ENCODE data around the gene DNAAF1.
"Not testable (repeated sequence)": the region's sequence is repeated elsewhere in the genome, so short reads cannot be mapped to it uniquely, and the experiment has no call there.

Gene DNAAF1

GRCh38 chr16:84205976-84206691 is 61.0 kb downstream of the DNAAF1 start:
- Histone ChIP-seq H3K27ac (ENCODE audit: low read depth in 2 of 2, low read length in 2 of 2) (no peak overlapping the region), H3K9ac (ENCODE audit: low read depth in 1 of 2, low read length in 2 of 2) (no peak overlapping the region), H3K36me3 (ENCODE audit: control insufficient read depth in 2 of 2, insufficient read depth in 2 of 2, low read length in 2 of 2) (no peaks in the 10 kb centered on the region), H3K9me3 (ENCODE audit: control insufficient read depth in 2 of 2, low read length in 2 of 2) (no peaks in the 10 kb centered on the region), H3K27me3 (ENCODE audit: control insufficient read depth in 2 of 2, insufficient read depth in 2 of 2, low read length in 2 of 2) (no peaks in the 10 kb centered on the region), H3K4me3 (ENCODE audit: low read length in 2 of 2) (no peak overlapping the region), H3K4me1 (ENCODE audit: control insufficient read depth in 2 of 2, insufficient read depth in 2 of 2, low read length in 2 of 2) (no peaks in the 10 kb centered on the region)

GRCh38 chr16:84207251-84207650 is 62.1 kb downstream of the DNAAF1 start:
- Histone ChIP-seq H3K36me3 (ENCODE audit: control insufficient read depth in 2 of 2, insufficient read depth in 2 of 2, low read length in 2 of 2) (no peaks in the 10 kb centered on the region), H3K4me3 (ENCODE audit: low read length in 2 of 2) (no peak overlapping the region), H3K9me3 (ENCODE audit: control insufficient read depth in 2 of 2, low read length in 2 of 2) (no peaks in the 10 kb centered on the region), H3K4me1 (ENCODE audit: control insufficient read depth in 2 of 2, insufficient read depth in 2 of 2, low read length in 2 of 2) (no peaks in the 10 kb centered on the region), H3K27ac (ENCODE audit: low read depth in 2 of 2, low read length in 2 of 2) (no peak overlapping the region), H3K27me3 (ENCODE audit: control insufficient read depth in 2 of 2, insufficient read depth in 2 of 2, low read length in 2 of 2) (no peaks in the 10 kb centered on the region), H3K9ac (ENCODE audit: low read depth in 1 of 2, low read length in 2 of 2) (no peak overlapping the region)

GRCh38 chr16:84207879-84208278 is 62.8 kb downstream of the DNAAF1 start:
- Histone ChIP-seq H3K4me3 (ENCODE audit: low read length in 2 of 2) (no peak overlapping the region), H3K36me3 (ENCODE audit: control insufficient read depth in 2 of 2, insufficient read depth in 2 of 2, low read length in 2 of 2) (no peaks in the 10 kb centered on the region), H3K27me3 (ENCODE audit: control insufficient read depth in 2 of 2, insufficient read depth in 2 of 2, low read length in 2 of 2) (no peaks in the 10 kb centered on the region), H3K9ac (ENCODE audit: low read depth in 1 of 2, low read length in 2 of 2) (no peak overlapping the region), H3K9me3 (ENCODE audit: control insufficient read depth in 2 of 2, low read length in 2 of 2) (no peaks in the 10 kb centered on the region), H3K4me1 (ENCODE audit: control insufficient read depth in 2 of 2, insufficient read depth in 2 of 2, low read length in 2 of 2) (no peaks in the 10 kb centered on the region), H3K27ac (ENCODE audit: low read depth in 2 of 2, low read length in 2 of 2) (no peak overlapping the region)

GRCh38 chr16:84209989-84210388 is 64.9 kb downstream of the DNAAF1 start:
- no peak overlapping the region for H3K9ac ChIP-seq (ENCODE audit: low read depth in 1 of 2, low read length in 2 of 2)
- no peak overlapping the region for H3K27ac ChIP-seq (ENCODE audit: low read depth in 2 of 2, low read length in 2 of 2)
- H3K27me3 ChIP-seq (ENCODE audit: control insufficient read depth in 2 of 2, insufficient read depth in 2 of 2, low read length in 2 of 2): no peaks in the 10 kb centered on the region
- H3K4me1 ChIP-seq (ENCODE audit: control insufficient read depth in 2 of 2, insufficient read depth in 2 of 2, low read length in 2 of 2): no peaks in the 10 kb centered on the region
- no peak overlapping the region for H3K4me3 ChIP-seq (ENCODE audit: low read length in 2 of 2)
- H3K36me3 ChIP-seq (ENCODE audit: control insufficient read depth in 2 of 2, insufficient read depth in 2 of 2, low read length in 2 of 2): no peaks in the 10 kb centered on the region
- no peaks in the 10 kb centered on the region for H3K9me3 ChIP-seq (ENCODE audit: control insufficient read depth in 2 of 2, low read length in 2 of 2)

- Histone ChIP-seq H3K27me3 (ENCODE audit: control insufficient read depth in 2 of 2, insufficient read depth in 2 of 2, low read length in 2 of 2) (no peaks in the 10 kb centered on the region), H3K4me3 (ENCODE audit: low read length in 2 of 2) (no peak overlapping the region), H3K9ac (ENCODE audit: low read depth in 1 of 2, low read length in 2 of 2) (no peak overlapping the region), H3K27ac (ENCODE audit: low read depth in 2 of 2, low read length in 2 of 2) (no peak overlapping the region), H3K9me3 (ENCODE audit: control insufficient read depth in 2 of 2, low read length in 2 of 2) (no peaks in the 10 kb centered on the region), H3K4me1 (ENCODE audit: control insufficient read depth in 2 of 2, insufficient read depth in 2 of 2, low read length in 2 of 2) (no peaks in the 10 kb centered on the region), H3K36me3 (ENCODE audit: control insufficient read depth in 2 of 2, insufficient read depth in 2 of 2, low read length in 2 of 2) (no peaks in the 10 kb centered on the region)
Measured at GRCh38 chr16:84212154-84212553, 67.0 kb downstream of the DNAAF1 start.

- H3K36me3 ChIP-seq (ENCODE audit: control insufficient read depth in 2 of 2, insufficient read depth in 2 of 2, low read length in 2 of 2): no peaks in the 10 kb centered on the region
- H3K9ac ChIP-seq (ENCODE audit: low read depth in 1 of 2, low read length in 2 of 2): no peak overlapping the region
- H3K27me3 ChIP-seq (ENCODE audit: control insufficient read depth in 2 of 2, insufficient read depth in 2 of 2, low read length in 2 of 2): no peaks in the 10 kb centered on the region
- H3K4me1 ChIP-seq (ENCODE audit: control insufficient read depth in 2 of 2, insufficient read depth in 2 of 2, low read length in 2 of 2): no peaks in the 10 kb centered on the region
- no peaks in the 10 kb centered on the region for H3K9me3 ChIP-seq (ENCODE audit: control insufficient read depth in 2 of 2, low read length in 2 of 2)
- H3K4me3 ChIP-seq (ENCODE audit: low read length in 2 of 2): no peak overlapping the region
- no peak overlapping the region for H3K27ac ChIP-seq (ENCODE audit: low read depth in 2 of 2, low read length in 2 of 2)
Measured at GRCh38 chr16:84212631-84213030, 67.5 kb downstream of the DNAAF1 start.

- H3K27me3 ChIP-seq (ENCODE audit: control insufficient read depth in 2 of 2, insufficient read depth in 2 of 2, low read length in 2 of 2): no peaks in the 10 kb centered on the region
- no peaks in the 10 kb centered on the region for H3K4me1 ChIP-seq (ENCODE audit: control insufficient read depth in 2 of 2, insufficient read depth in 2 of 2, low read length in 2 of 2)
- no peaks in the 10 kb centered on the region for H3K9me3 ChIP-seq (ENCODE audit: control insufficient read depth in 2 of 2, low read length in 2 of 2)
- no peaks in the 10 kb centered on the region for H3K36me3 ChIP-seq (ENCODE audit: control insufficient read depth in 2 of 2, insufficient read depth in 2 of 2, low read length in 2 of 2)
- H3K9ac ChIP-seq (ENCODE audit: low read depth in 1 of 2, low read length in 2 of 2): no peak overlapping the region
- H3K27ac ChIP-seq (ENCODE audit: low read depth in 2 of 2, low read length in 2 of 2): no peak overlapping the region
- no peak overlapping the region for H3K4me3 ChIP-seq (ENCODE audit: low read length in 2 of 2)
Measured at GRCh38 chr16:84214451-84215066, 69.5 kb downstream of the DNAAF1 start.

- H3K9me3 ChIP-seq (ENCODE audit: control insufficient read depth in 2 of 2, low read length in 2 of 2): no peaks in the 10 kb centered on the region
- H3K27ac ChIP-seq (ENCODE audit: low read depth in 2 of 2, low read length in 2 of 2): no peak overlapping the region
- no peak overlapping the region for H3K4me3 ChIP-seq (ENCODE audit: low read length in 2 of 2)
- no peaks in the 10 kb centered on the region for H3K36me3 ChIP-seq (ENCODE audit: control insufficient read depth in 2 of 2, insufficient read depth in 2 of 2, low read length in 2 of 2)
- no peaks in the 10 kb centered on the region for H3K27me3 ChIP-seq (ENCODE audit: control insufficient read depth in 2 of 2, insufficient read depth in 2 of 2, low read length in 2 of 2)
- no peak overlapping the region for H3K9ac ChIP-seq (ENCODE audit: low read depth in 1 of 2, low read length in 2 of 2)
- no peaks in the 10 kb centered on the region for H3K4me1 ChIP-seq (ENCODE audit: control insufficient read depth in 2 of 2, insufficient read depth in 2 of 2, low read length in 2 of 2)
Measured at GRCh38 chr16:84215531-84215930, 70.4 kb downstream of the DNAAF1 start.

- H3K4me1 ChIP-seq (ENCODE audit: control insufficient read depth in 2 of 2, insufficient read depth in 2 of 2, low read length in 2 of 2); H3K4me3 ChIP-seq (ENCODE audit: low read length in 2 of 2); H3K27me3 ChIP-seq (ENCODE audit: control insufficient read depth in 2 of 2, insufficient read depth in 2 of 2, low read length in 2 of 2); H3K9me3 ChIP-seq (ENCODE audit: control insufficient read depth in 2 of 2, low read length in 2 of 2); H3K36me3 ChIP-seq (ENCODE audit: control insufficient read depth in 2 of 2, insufficient read depth in 2 of 2, low read length in 2 of 2); H3K27ac ChIP-seq (ENCODE audit: low read depth in 2 of 2, low read length in 2 of 2); H3K9ac ChIP-seq (ENCODE audit: low read depth in 1 of 2, low read length in 2 of 2): not testable (repeated sequence)
Measured at GRCh38 chr16:84216144-84216543, 71.0 kb downstream of the DNAAF1 start.

GRCh38 chr16:84218176-84218823 is 73.2 kb downstream of the DNAAF1 start:
- H3K27ac ChIP-seq (ENCODE audit: low read depth in 2 of 2, low read length in 2 of 2): no peak overlapping the region
- no peaks in the 10 kb centered on the region for H3K27me3 ChIP-seq (ENCODE audit: control insufficient read depth in 2 of 2, insufficient read depth in 2 of 2, low read length in 2 of 2)
- H3K36me3 ChIP-seq (ENCODE audit: control insufficient read depth in 2 of 2, insufficient read depth in 2 of 2, low read length in 2 of 2): no peaks in the 10 kb centered on the region
- no peaks in the 10 kb centered on the region for H3K9me3 ChIP-seq (ENCODE audit: control insufficient read depth in 2 of 2, low read length in 2 of 2)
- H3K4me3 ChIP-seq (ENCODE audit: low read length in 2 of 2): no peak overlapping the region
- H3K4me1 ChIP-seq (ENCODE audit: control insufficient read depth in 2 of 2, insufficient read depth in 2 of 2, low read length in 2 of 2): no peaks in the 10 kb centered on the region
- no peak overlapping the region for H3K9ac ChIP-seq (ENCODE audit: low read depth in 1 of 2, low read length in 2 of 2)

Data from mucosa of rectum (tissue), 2 donors.